Stimulated activated CD4-positive, alpha-beta T cell treated with anti-CD3 and anti-CD28 coated beads, Interleukin-15, amount 100 ng/mL, for 24 hours (primary cell): ENCODE data around the gene ZNF226.
"Not testable (repeated sequence)": the region's sequence is repeated elsewhere in the genome, so short reads cannot be mapped to it uniquely, and the experiment has no call there.

Experiments
- DNase-seq: peaks from one replicate; pipeline ENCODE4 v3.0.0-alpha.2; 2020

The ZNF226 gene

DNA sequence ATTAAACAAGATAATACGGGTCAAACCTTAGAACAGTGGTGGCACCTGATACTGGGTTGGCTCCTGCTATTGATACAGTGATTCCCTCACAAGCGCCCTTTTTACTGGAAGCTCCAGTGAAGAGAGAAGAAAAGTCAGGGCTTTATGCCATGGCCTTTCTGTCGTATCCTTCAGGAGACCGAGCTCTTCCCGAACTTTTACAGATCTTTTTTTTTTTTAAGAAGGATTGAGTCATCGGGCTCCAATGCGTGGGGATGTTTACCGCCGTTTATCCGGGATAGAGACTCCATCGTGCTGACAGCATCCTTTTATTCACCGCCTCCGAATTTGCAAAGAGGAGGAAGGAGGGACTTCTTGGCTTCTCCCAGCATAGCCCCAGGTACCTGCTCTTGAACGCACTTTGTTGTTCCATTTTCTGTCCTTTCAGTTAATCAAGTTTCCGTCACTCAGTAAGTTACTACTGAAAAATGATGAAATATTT lies 48.0 kb downstream of the ZNF226 start:
- DNase-seq = peak; percentile 8

DNA sequence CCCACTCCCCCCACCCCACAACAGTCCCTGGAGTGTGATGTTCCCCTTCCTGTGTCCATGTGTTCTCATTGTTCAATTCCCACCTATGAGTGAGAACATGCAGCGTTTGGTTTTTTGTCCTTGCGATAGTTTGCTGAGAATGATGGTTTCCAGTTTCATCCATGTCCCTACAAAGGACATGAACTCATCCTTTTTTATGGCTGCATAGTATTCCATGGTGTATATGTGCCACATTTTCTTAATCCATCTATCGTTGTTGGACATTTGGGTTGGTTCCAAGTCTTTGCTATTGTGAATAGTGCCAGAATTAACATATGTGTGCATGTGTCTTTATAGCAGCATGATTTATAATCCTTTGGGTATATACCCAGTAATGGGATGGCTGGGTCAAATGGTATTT lies 55.0 kb downstream of the ZNF226 start:
- not testable (repeated sequence) for DNase-seq

DNA sequence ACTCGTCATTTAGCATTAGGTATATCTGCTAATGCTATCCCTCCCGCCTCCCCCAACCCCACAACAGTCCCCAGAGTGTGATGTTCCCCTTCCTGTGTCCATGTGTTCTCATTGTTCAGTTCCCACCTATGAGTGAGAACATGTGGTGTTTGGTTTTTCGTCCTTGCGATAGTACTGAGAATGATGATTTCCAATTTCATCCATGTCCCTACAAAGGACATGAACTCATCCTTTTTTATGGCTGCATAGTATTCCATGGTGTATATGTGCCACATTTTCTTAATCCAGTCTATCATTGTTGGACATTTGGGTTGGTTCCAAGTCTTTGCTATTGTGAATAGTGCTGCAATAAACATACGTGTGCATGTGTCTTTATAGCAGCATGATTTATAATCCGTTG lies 55.9 kb downstream of the ZNF226 start:
- DNase-seq = not testable (repeated sequence)

DNA sequence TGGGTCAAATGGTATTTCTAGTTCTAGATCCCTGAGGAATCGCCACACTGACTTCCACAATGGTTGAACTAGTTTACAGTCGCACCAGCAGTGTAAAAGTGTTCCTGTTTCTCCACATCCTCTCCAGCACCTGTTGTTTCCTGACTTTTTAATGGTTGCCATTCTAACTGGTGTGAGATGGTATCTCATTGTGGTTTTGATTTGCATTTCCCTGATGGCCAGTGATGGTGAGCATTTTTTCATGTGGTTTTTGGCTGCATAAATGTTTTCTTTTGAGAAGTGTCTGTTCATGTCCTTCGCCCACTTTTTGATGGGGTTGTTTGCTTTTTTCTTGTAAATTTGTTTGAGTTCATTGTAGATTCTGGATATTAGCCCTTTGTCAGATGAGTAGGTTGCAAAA lies 56.4 kb downstream of the ZNF226 start:
- not testable (repeated sequence) for DNase-seq
